AG04449 (cell line): ENCODE measurements around the gene PGPEP1.

Experiments
- CTCF ChIA-PET: fragments of 350-600 bp; formaldehyde crosslinking; extraction: SDS; loops from one replicate; lab custom pipeline; 2021; ENCODE audit warnings: antibody characterized with exemption; lab: Yijun Ruan, JAX
- POLR2A ChIA-PET: fragments of 400-600, 350-600 bp; formaldehyde crosslinking; extraction: SDS; loops from one replicate; lab custom pipeline; 2020; ENCODE audit warnings: antibody characterized with exemption, inconsistent platforms; lab: Yijun Ruan, JAX
- DNase-seq: peaks from one replicate; pipeline ENCODE4 v3.0.0-alpha.2; 2010; ENCODE audit warnings: low read depth, low spot score
- H3K4me3 ChIP-seq: 2 replicates; pipeline ENCODE4 v1.5.1; 2011; ENCODE audit warnings: low read depth, mild to moderate bottlenecking, control low read depth, low read length
- CTCF ChIP-seq: IDR thresholded peaks from one replicate; pipeline ENCODE4 v1.5.1; 2011; ENCODE audit warnings: mild to moderate bottlenecking, moderate library complexity, low read length, control low read depth, inconsistent platforms; ENCODE audit not compliant: insufficient read depth; ENCODE audit errors: missing control alignments

PGPEP1 gene

GRCh38 chr19:18340190-18340989 is at the start of gene PGPEP1:
TSS of gene PGPEP1 (plus strand) at chr19:18340598. CDS start at chr19:18340682, 84 bp downstream.
- no peak for DNase-seq
- TF ChIP-seq CTCF: no peak
- peak within 1 kb of the TSS; percentile 80 for H3K4me3 ChIP-seq
- ChIA-PET CTCF (interaction anchor here (0.9 to 11.1 kb wide), 13 partner anchors 9 to 79 kb away, joined by 3 to 298 read pairs (median 10); partner anchors contain the start of genes LSM4 and SSBP4), POLR2A (interaction anchor here (1.0 to 1.3 kb wide), 2 partner anchors 12 to 60 kb away, joined by 4 read pairs; no protein-coding TSS in a partner anchor)

- H3K4me3 ChIP-seq: peak overlapping the region; percentile 61
- POLR2A ChIA-PET: interaction anchor here (5.4 kb wide), 1 partner anchor 10 kb away, joined by 113 read pairs; the partner anchor contains the start of gene JUND
- CTCF ChIA-PET: interaction anchor here (1.3 to 2.8 kb wide), 2 partner anchors 12 to 35 kb away, joined by 3 to 27 read pairs; no protein-coding TSS in a partner anchor
- DNase-seq: no peak
- no peak for TF ChIP-seq CTCF
Observed at GRCh38 chr19:18291019-18291524, 49.3 kb upstream of the PGPEP1 start.

GRCh38 chr19:18291590-18292461 is 48.6 kb upstream of the PGPEP1 start:
- CTCF ChIA-PET: interaction anchor here (1.0 to 2.8 kb wide), 7 partner anchors 10 to 119 kb away, joined by 3 to 27 read pairs (median 5); partner anchors contain the start of genes JUND and LSM4
- H3K4me3 ChIP-seq: peak overlapping the region; percentile 61
- no peak for TF ChIP-seq CTCF
- POLR2A ChIA-PET: interaction anchor here (0.9 to 5.4 kb wide), 8 partner anchors 9 to 94 kb away, joined by 3 to 113 read pairs (median 6); partner anchors contain the start of genes GDF15, IQCN, JUND and LSM4
- no peak for DNase-seq

- POLR2A ChIA-PET: interaction anchor here (0.7 to 5.4 kb wide), 10 partner anchors 9 to 93 kb away, joined by 3 to 113 read pairs (median 5); partner anchors contain the start of genes GDF15, IQCN, JUND and LSM4
- peak overlapping the region; percentile 61 for H3K4me3 ChIP-seq
- DNase-seq: no peak
Observed at GRCh38 chr19:18292462-18292809, 48.0 kb upstream of the PGPEP1 start.

More at GRCh38 chr19:18292462-18292809, 48.0 kb upstream of the PGPEP1 start:
- CTCF ChIA-PET: interaction anchor here (1.0 to 2.8 kb wide), 8 partner anchors 9 to 119 kb away, joined by 3 to 27 read pairs (median 5); partner anchors contain the start of genes JUND and LSM4
- TF ChIP-seq CTCF: no peak
